Loucy (cell line): ENCODE data around the gene EPHA8.

Experiments used
- EZH2phosphoT487 ChIP-seq: fragments of 200-600 bp; IDR thresholded peaks from 2 replicates; pipeline ENCODE4 v1.6.1; 2018; ENCODE audit warnings: antibody characterized with exemption, mild to moderate bottlenecking, moderate library complexity, borderline replicate concordance
- TF ChIP-seq, protein P1 (sequence below): fragments of 200-600 bp; sonication (generic); conservative IDR thresholded peaks from 2 replicates; pipeline ENCODE4 v1.5.1; 2014; ENCODE audit warnings: mild to moderate bottlenecking, antibody characterized with exemption, low read length

DNA sequence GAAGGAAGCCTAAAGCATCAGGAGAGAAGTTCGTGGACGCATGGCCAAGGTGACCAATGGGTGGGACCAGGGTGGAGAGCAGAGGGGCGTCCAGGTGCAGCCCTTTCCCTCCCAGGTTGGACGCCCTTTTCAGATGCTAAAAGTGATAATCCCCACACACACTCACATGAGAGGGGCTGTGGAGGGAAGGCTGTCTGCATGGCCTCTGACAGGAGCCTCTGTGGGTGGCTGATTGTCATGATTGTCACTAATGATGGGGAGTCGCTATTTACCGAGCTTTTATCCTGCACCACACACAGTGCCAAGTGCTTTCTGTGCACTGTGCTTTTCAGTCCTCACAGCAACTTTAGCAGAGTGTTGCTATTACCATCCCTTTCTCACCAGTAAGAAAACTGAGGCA is 46.0 kb downstream of the EPHA8 start:
- TF ChIP-seq, protein P1, sequence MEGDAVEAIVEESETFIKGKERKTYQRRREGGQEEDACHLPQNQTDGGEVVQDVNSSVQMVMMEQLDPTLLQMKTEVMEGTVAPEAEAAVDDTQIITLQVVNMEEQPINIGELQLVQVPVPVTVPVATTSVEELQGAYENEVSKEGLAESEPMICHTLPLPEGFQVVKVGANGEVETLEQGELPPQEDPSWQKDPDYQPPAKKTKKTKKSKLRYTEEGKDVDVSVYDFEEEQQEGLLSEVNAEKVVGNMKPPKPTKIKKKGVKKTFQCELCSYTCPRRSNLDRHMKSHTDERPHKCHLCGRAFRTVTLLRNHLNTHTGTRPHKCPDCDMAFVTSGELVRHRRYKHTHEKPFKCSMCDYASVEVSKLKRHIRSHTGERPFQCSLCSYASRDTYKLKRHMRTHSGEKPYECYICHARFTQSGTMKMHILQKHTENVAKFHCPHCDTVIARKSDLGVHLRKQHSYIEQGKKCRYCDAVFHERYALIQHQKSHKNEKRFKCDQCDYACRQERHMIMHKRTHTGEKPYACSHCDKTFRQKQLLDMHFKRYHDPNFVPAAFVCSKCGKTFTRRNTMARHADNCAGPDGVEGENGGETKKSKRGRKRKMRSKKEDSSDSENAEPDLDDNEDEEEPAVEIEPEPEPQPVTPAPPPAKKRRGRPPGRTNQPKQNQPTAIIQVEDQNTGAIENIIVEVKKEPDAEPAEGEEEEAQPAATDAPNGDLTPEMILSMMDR, result no peak
- no peak for TF ChIP-seq EZH2phosphoT487
